ENCODE results near the gene ELN. TPM values are rescaled to one million over a fixed set of nuclear protein-coding genes. Genes with fewer than 3 reads are reported as not detected.
A peak's percentile ranks its signal among the peaks of the same experiment; 100 is the strongest.
"Not testable (repeated sequence)": the region's sequence is repeated elsewhere in the genome, so short reads cannot be mapped to it uniquely, and the experiment has no call there.

Gene ELN
- total RNA-seq: not detected in 2 replicates

GRCh38 chr7:74027683-74028320, at the start of gene ELN:
TSS of gene ELN (plus strand) at chr7:74028173. CDS start at chr7:74028188, 15 bp downstream.
- intact Hi-C loops (cut with micrococcal nuclease): loop anchor here (5.0 kb wide), 2 partner anchors 51 to 216 kb away; no protein-coding TSS in a partner anchor
- H3K9me3 Mint-ChIP-seq: no peaks in the 10 kb centered on the region
- CTCF ChIA-PET: interaction anchor here (0.6 to 2.9 kb wide), 4 partner anchors 8 to 16 kb away, joined by 3 to 17 read pairs (median 4); no protein-coding TSS in a partner anchor
- peaks cover 57% of the 10 kb centered on the region for H3K27me3 Mint-ChIP-seq
- POLR2A ChIA-PET: interaction anchor here (0.7 kb wide), 1 partner anchor 72 kb away, joined by 3 read pairs; no protein-coding TSS in a partner anchor
- H3K36me3 Mint-ChIP-seq (ENCODE audit: low read depth): no peaks in the 10 kb centered on the region
- ATAC-seq (ENCODE audit: low read depth) (no peak), DNase-seq (no peak)
- peaks cover 8% of the 10 kb centered on the region for H3K4me1 Mint-ChIP-seq
- no peak within 1 kb of the TSS for H3K4me3 Mint-ChIP-seq
- no peak for TF ChIP-seq CTCF (IDR thresholded peaks at IDR 0.05)
- no peak within 1 kb of the TSS for H3K27ac Mint-ChIP-seq

- H3K4me1 Mint-ChIP-seq: peaks cover 8% of the 10 kb centered on the region
- peaks cover 4% of the 10 kb centered on the region for H3K27me3 Mint-ChIP-seq
- no peak overlapping the region for H3K4me3 Mint-ChIP-seq
- intact Hi-C loops (cut with micrococcal nuclease): loop anchor here (5.0 kb wide), 1 partner anchor 48 kb away; the partner anchor contains the start of gene ELN
- ATAC-seq (ENCODE audit: low read depth) (peak; percentile 57), DNase-seq (no peak)
- H3K27ac Mint-ChIP-seq: no peak overlapping the region
- ChIA-PET POLR2A (no interaction called here), CTCF (no interaction called here)
- H3K9me3 Mint-ChIP-seq: no peaks in the 10 kb centered on the region
- no peak for TF ChIP-seq CTCF (IDR thresholded peaks at IDR 0.05)
- H3K36me3 Mint-ChIP-seq (ENCODE audit: low read depth): no peaks in the 10 kb centered on the region
Measured at GRCh38 chr7:73978661-73979563, 49.1 kb upstream of the ELN start.

- H3K27ac Mint-ChIP-seq; CTCF ChIA-PET; H3K4me1 Mint-ChIP-seq; POLR2A ChIA-PET; DNase-seq; H3K27me3 Mint-ChIP-seq; ATAC-seq (ENCODE audit: low read depth); H3K36me3 Mint-ChIP-seq (ENCODE audit: low read depth); H3K9me3 Mint-ChIP-seq; H3K4me3 Mint-ChIP-seq: not testable (repeated sequence)
- intact Hi-C loops (cut with micrococcal nuclease): loop anchor here (5.0 kb wide), 1 partner anchor 48 kb away; the partner anchor contains the start of gene ELN
Measured at GRCh38 chr7:73979656-73980055, 48.3 kb upstream of the ELN start.

- intact Hi-C loops (cut with micrococcal nuclease): no loop called here
- Mint-ChIP-seq H3K4me3 (no peak overlapping the region), H3K27ac (no peak overlapping the region), H3K27me3 (peaks cover 4% of the 10 kb centered on the region), H3K4me1 (peaks cover 8% of the 10 kb centered on the region), H3K36me3 (ENCODE audit: low read depth) (no peaks in the 10 kb centered on the region), H3K9me3 (no peaks in the 10 kb centered on the region)
- no peak for TF ChIP-seq CTCF (IDR thresholded peaks at IDR 0.05)
- ATAC-seq (ENCODE audit: low read depth) (no peak), DNase-seq (no peak)
- POLR2A ChIA-PET: no interaction called here
- CTCF ChIA-PET: no interaction called here
Measured at GRCh38 chr7:73980206-73980605, 47.8 kb upstream of the ELN start.

- DNase-seq: no peak
- Mint-ChIP-seq H3K27ac (no peak overlapping the region), H3K4me3 (no peak overlapping the region), H3K36me3 (ENCODE audit: low read depth) (no peaks in the 10 kb centered on the region), H3K9me3 (no peaks in the 10 kb centered on the region), H3K4me1 (peaks cover 8% of the 10 kb centered on the region), H3K27me3 (peaks cover 4% of the 10 kb centered on the region)
- ChIA-PET POLR2A (no interaction called here), CTCF (no interaction called here)
- ATAC-seq (ENCODE audit: low read depth): no peak
- intact Hi-C loops (cut with micrococcal nuclease): no loop called here
- TF ChIP-seq CTCF (IDR thresholded peaks at IDR 0.05): no peak
Measured at GRCh38 chr7:73981933-73982332, 46.0 kb upstream of the ELN start.
